Measurements from ENCODE around the gene GGT1. TPM values are rescaled to one million over a fixed set of nuclear protein-coding genes. Genes with fewer than 3 reads are reported as not detected.

The GGT1 gene
- total RNA-seq, 2 experiments from 2014 or later: 39.5 to 41.5 TPM

DNA sequence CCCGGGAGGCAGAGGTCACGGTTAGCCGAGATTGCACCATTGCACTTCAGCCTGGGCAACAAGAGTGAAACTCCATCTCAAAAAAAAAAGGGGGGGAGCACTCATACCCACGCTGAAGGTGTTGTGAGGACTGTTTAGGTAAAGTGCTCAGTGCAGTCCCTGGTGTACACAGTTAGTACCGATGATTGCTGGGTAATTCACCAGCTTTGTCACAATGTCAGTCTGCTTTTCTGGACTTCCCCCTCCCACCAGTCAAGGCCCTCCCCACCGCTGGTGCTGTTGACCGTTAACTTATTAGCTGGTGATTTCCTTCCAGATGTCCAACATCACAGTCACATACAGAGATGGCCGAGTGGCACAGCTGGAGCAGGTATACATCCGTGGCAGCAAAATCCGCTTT is 35.3 kb upstream of the GGT1 start:
- H3K4me3 Mint-ChIP-seq: no peak overlapping the region
- CTCF ChIA-PET: no interaction called here
- peaks cover 30% of the 10 kb centered on the region for H3K4me1 Mint-ChIP-seq (ENCODE audit: low read depth)
- intact Hi-C loops (cut with micrococcal nuclease): no loop called here
- POLR2A ChIA-PET: no interaction called here
- no peaks in the 10 kb centered on the region for H3K27me3 Mint-ChIP-seq
- no peak for DNase-seq
- H3K27ac Mint-ChIP-seq: no peak overlapping the region
- H3K36me3 Mint-ChIP-seq: peaks cover 27% of the 10 kb centered on the region
- H3K9me3 Mint-ChIP-seq: no peaks in the 10 kb centered on the region

DNA sequence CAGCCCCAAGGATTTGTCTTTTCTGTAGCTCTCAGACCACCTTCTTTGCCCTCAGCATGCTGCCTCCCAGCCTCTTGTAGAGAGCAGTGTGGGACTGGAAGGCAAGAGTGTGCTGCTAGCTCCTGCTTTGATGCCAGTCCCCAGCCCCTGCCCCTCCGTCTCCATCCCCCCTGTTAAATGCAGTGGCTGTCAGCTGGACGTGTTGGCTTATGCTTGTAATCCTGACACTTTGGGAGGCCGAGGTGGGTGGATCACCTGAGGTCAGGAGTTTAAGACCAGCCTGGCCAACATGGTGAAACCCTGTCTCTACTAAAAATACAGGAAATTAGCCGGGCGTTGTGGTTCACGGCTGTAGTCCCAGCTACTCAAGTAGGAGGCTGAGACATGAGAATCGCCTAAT is 31.7 kb upstream of the GGT1 start:
- ChIA-PET POLR2A (no interaction called here), CTCF (no interaction called here)
- Mint-ChIP-seq H3K27me3 (no peaks in the 10 kb centered on the region), H3K36me3 (peaks cover 38% of the 10 kb centered on the region), H3K4me1 (ENCODE audit: low read depth) (peaks cover 6% of the 10 kb centered on the region), H3K9me3 (no peaks in the 10 kb centered on the region), H3K27ac (no peak overlapping the region), H3K4me3 (no peak overlapping the region)
- no peak for DNase-seq
- intact Hi-C loops (cut with micrococcal nuclease): no loop called here

DNA sequence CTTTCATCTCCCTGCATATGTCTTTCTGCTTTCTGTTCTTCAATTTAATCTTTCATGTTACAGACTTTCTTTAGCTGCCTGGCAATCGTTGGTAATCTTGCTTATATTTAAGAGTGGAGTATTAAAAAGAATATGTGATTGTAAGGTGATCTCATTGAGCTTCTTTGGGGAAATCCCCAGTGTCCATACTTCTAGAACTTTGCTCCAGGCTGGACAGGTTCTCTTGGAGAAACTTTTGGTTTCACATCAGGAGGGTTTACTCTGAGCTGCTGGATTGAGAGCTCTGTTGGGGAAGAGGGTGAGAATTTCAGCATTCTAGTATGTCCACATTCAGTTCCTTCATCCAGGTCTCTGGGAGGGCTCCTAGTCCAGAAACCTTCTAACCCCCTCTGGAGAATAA is 26.2 kb upstream of the GGT1 start:
- Mint-ChIP-seq H3K27me3 (no peaks in the 10 kb centered on the region), H3K4me3 (no peak overlapping the region), H3K27ac (no peak overlapping the region), H3K9me3 (no peaks in the 10 kb centered on the region), H3K36me3 (peaks cover 29% of the 10 kb centered on the region), H3K4me1 (ENCODE audit: low read depth) (no peaks in the 10 kb centered on the region)
- ChIA-PET CTCF (no interaction called here), POLR2A (interaction anchor here (0.8 kb wide), 1 partner anchor 12 kb away, joined by 3 read pairs; no protein-coding TSS in a partner anchor)
- DNase-seq: no peak
- intact Hi-C loops (cut with micrococcal nuclease): no loop called here

DNA sequence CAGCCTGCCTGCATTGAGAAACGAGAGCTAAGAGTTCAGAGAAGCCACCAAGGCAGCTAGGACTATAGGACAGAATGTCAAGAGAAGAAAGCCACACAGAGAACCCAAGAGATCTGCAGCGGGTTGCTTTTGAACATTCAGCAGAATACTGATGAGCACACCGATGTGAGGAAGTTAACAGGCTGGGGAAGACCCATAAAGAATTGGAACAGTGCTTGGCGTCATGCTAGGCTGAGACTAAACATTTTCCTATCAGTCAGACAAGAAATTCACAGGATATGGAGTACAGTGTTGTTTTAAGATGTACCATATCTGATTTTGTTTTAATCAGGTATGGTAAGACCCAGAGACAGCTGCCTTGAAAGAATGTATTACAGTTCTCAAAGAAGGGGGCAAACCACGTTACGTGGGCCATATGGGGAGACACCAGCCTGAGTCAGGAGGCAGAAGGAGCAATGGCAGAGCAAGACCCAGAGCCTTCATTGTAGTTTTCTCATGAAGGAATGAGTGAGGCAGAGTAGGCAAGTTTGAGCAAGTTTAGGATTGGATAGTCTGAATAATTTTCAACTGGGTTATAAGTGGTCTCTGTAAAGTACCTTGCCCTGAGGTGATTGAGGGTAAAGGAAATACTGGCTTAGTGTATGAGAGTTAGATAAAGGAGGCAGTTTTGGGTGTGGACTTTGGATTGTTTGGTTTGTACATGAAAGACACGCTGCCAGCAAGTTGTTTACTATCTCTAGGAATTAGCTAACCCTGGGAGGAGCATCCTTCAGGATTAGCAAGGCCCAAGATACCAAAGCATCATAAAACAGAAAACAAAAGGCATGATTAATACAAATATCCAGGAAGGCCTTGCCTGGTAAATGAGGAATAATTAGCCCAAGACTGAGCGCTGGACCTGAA is 24.4 kb upstream of the GGT1 start:
- no peak overlapping the region for H3K4me3 Mint-ChIP-seq
- intact Hi-C loops (cut with micrococcal nuclease): no loop called here
- CTCF ChIA-PET: no interaction called here
- no peaks in the 10 kb centered on the region for H3K27me3 Mint-ChIP-seq
- no peak overlapping the region for H3K27ac Mint-ChIP-seq
- no peaks in the 10 kb centered on the region for H3K9me3 Mint-ChIP-seq
- H3K4me1 Mint-ChIP-seq (ENCODE audit: low read depth): no peaks in the 10 kb centered on the region
- POLR2A ChIA-PET: interaction anchor here (1.4 kb wide), 1 partner anchor 15 kb away, joined by 4 read pairs; no protein-coding TSS in a partner anchor
- DNase-seq: no peak
- H3K36me3 Mint-ChIP-seq: peaks cover 16% of the 10 kb centered on the region

DNA sequence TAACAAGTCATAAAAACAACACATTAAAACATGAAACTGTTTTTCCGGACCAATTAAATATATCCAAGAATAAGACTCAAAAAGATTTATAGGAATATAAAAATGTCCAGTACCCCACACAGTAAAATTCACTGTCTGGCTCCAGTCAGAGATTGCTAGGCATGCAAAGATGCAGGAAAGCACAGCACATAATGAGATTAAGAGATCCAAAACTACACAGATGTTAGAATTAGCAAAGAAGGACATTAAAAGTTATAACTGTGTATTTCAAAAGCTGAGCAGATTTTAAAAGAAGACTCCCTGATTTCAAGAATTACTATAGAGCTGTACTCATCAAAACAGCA is 23.8 kb upstream of the GGT1 start:
- ChIA-PET CTCF (no interaction called here), POLR2A (no interaction called here)
- H3K9me3 Mint-ChIP-seq: no peaks in the 10 kb centered on the region
- intact Hi-C loops (cut with micrococcal nuclease): no loop called here
- peaks cover 14% of the 10 kb centered on the region for H3K36me3 Mint-ChIP-seq
- no peaks in the 10 kb centered on the region for H3K27me3 Mint-ChIP-seq
- no peaks in the 10 kb centered on the region for H3K4me1 Mint-ChIP-seq (ENCODE audit: low read depth)
- no peak overlapping the region for H3K4me3 Mint-ChIP-seq
- no peak for DNase-seq
- no peak overlapping the region for H3K27ac Mint-ChIP-seq

DNA sequence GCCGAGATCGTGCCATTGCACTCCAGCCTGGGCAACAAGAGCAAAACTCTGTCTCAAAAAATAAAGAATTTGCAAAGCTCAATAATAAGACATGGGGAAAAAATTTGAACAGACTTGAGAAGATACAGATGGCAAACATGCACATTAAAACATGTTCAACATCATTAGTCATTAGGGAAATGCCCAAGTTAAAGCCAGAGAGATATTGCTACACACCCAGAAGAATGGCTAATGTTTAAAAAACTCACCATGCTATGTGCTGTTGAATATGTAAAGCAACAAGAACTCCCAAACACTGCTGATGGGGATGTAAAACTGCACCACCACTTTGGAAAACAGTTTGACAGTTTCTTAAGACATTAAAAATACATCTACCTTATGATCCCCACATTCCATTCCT is 22.7 kb upstream of the GGT1 start:
- no peaks in the 10 kb centered on the region for H3K27me3 Mint-ChIP-seq
- no peaks in the 10 kb centered on the region for H3K9me3 Mint-ChIP-seq
- POLR2A ChIA-PET: interaction anchor here (0.6 kb wide), 1 partner anchor 713 kb away, joined by 3 read pairs; no protein-coding TSS in a partner anchor
- no peak overlapping the region for H3K27ac Mint-ChIP-seq
- CTCF ChIA-PET: no interaction called here
- no peak for DNase-seq
- peaks cover 6% of the 10 kb centered on the region for H3K36me3 Mint-ChIP-seq
- no peaks in the 10 kb centered on the region for H3K4me1 Mint-ChIP-seq (ENCODE audit: low read depth)
- H3K4me3 Mint-ChIP-seq: no peak overlapping the region
- intact Hi-C loops (cut with micrococcal nuclease): no loop called here

DNA sequence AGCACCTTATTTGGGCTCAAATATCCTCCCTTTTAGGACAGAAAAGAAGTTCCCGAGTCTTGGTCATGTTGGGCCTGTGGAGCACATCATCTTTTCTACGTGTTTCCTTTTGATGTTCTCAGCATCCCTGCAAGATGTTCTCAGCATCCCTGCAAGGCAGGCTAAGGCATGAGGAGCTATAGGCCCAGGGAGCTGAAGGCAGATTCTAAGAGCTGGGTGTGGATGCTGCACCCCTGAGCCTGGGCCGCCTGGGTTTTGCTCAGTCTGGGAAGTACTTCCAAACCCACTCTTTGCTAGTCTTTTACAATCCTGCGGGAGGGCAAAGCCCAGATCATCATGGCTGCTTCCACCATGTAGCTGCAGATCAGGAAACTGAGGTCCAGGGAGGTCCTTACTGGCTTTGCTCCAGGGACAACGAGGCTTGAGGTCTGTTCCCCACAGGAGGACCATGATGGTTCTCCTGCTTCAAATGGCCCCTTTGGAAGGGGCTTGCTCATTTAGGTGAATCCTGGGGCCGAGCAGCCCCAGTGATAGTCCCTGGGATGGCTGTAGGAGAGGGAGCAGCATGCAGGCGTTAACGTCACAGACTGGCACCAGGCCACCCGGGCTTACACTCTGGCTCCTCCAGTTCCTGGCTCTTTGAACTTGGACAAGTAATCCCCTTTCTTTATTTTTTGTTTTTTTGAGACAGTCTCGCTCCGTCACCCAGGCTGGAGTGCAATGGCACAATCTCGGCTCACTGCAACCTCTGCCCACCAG is 20.8 kb upstream of the GGT1 start:
- intact Hi-C loops (cut with micrococcal nuclease): no loop called here
- CTCF ChIA-PET: no interaction called here

DNA sequence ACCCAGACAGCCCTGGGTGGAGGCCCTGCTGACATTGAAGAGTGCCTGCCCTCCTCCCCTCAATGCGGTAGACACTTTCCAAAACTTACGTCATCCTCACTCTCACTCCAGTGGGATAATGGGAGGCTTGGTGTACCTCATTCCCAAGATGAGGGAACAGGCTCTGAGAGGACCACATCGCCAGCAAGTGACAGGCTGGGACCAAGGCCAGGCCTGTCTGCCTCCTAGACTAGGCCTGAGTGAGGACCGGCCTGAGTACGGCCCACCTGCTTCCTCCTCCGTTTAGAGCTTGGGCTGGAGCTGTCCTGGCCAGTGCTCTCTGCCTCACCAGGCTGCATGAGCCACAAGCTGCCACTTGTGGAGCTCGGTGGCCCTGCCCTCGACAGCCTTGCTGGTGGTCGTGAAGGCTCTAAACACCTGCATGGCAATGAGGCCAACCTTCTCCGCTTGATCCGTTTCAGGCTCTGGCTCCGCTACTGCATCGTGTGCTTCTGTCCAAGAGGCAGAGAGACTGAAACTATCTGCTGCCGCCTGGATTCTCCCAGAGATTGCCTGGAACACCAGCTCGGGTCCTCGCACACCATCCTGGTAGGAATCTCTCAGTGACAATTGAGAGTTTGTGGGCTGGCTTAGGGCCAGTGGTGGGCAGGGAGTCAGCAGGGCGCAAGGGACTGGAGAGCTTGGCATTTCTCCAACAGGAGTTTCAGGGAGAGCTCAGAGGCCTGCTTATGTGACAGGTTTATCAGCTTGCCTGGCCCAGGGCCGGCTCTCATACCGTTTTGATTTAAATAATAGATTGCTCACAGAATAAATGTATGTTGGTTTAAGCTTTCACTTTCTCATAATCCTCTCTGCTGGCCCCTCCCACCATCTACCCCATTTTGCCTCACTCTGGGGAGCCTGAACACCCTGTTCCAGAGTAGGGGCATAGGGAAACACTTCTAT is 19.5 kb upstream of the GGT1 start:
- intact Hi-C loops (cut with micrococcal nuclease): no loop called here
- Mint-ChIP-seq H3K9me3 (no peaks in the 10 kb centered on the region), H3K36me3 (no peaks in the 10 kb centered on the region), H3K27ac (no peak overlapping the region), H3K4me1 (ENCODE audit: low read depth) (no peaks in the 10 kb centered on the region), H3K27me3 (no peaks in the 10 kb centered on the region), H3K4me3 (no peak overlapping the region)
- POLR2A ChIA-PET: no interaction called here
- CTCF ChIA-PET: interaction anchor here (0.6 kb wide), 1 partner anchor 90 kb away, joined by 3 read pairs; no protein-coding TSS in a partner anchor
- no peak for DNase-seq

More for the DNA sequence above, 20.8 kb upstream of the GGT1 start:
- no peaks in the 10 kb centered on the region for H3K4me1 Mint-ChIP-seq (ENCODE audit: low read depth)
- no peaks in the 10 kb centered on the region for H3K9me3 Mint-ChIP-seq
- H3K4me3 Mint-ChIP-seq: no peak overlapping the region
- POLR2A ChIA-PET: interaction anchor here (0.5 kb wide), 1 partner anchor 90 kb away, joined by 3 read pairs; no protein-coding TSS in a partner anchor
- no peak overlapping the region for H3K27ac Mint-ChIP-seq
- H3K27me3 Mint-ChIP-seq: no peaks in the 10 kb centered on the region
- DNase-seq: no peak
- H3K36me3 Mint-ChIP-seq: no peaks in the 10 kb centered on the region

DNA sequence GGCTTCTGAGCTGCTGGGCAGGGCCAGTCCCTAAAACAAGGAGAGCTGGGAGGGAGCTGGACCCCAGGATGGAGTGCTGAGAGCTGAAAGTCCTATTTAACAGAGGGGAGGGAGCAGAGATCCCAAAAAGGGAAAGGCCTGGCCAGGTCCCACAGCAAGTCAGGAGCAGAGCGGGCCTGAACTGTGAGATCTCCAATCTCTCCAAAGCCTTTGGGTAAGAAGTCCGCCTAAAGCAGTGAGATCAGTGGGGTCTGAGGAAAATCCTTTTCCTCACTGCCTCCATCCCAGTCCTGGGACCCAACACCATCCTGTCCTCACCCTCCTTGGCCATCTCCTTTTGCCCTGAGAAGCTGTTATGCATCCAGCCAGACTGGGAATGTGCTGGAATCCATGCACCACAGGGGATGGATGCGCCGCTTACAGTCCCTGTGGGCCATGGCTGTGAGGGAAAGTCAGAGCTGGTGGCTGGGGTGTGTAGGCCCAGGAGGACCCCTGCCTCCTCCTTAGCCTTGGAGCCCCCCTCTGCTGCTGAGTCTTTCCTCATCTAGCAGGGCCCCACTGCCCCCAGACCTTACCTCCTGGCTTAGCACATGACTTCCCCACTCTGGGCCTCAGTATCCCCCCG is 18.7 kb upstream of the GGT1 start:
- H3K4me3 Mint-ChIP-seq: no peak overlapping the region
- no peak for DNase-seq
- H3K4me1 Mint-ChIP-seq (ENCODE audit: low read depth): no peaks in the 10 kb centered on the region
- ChIA-PET POLR2A (no interaction called here), CTCF (interaction anchor here (0.6 kb wide), 1 partner anchor 91 kb away, joined by 3 read pairs; no protein-coding TSS in a partner anchor)
- no peak overlapping the region for H3K27ac Mint-ChIP-seq
- no peaks in the 10 kb centered on the region for H3K36me3 Mint-ChIP-seq
- H3K27me3 Mint-ChIP-seq: no peaks in the 10 kb centered on the region
- H3K9me3 Mint-ChIP-seq: no peaks in the 10 kb centered on the region
- intact Hi-C loops (cut with micrococcal nuclease): no loop called here

DNA sequence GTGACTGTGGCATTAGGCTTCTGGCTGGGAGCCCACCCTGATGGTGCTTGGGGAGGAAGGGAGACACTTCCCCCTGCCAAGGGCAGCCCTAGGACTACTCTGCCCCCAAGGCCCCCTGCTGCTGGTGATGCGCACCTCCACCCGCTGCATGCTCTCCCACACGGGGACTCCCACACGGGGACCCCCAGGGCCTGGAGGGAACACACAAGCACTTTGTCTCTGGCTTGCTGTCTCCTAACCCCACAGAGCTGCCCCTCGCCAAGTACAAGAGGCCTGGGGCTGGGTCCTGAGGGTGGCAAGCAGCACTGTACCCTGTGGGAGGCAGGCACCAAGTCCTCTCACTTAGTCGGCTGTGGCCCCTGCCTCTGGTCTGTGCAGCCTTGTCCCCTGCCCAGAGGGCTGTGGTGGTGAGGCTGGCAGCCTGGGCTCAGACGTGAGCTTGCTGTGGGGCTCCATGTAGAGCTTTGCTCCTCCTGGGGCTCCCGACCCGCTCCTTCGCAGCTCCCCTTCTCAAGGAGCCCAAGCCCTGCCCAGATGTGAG is 18.1 kb upstream of the GGT1 start:
- intact Hi-C loops (cut with micrococcal nuclease): no loop called here
- no peak overlapping the region for H3K4me3 Mint-ChIP-seq
- ChIA-PET POLR2A (no interaction called here), CTCF (no interaction called here)
- no peak for DNase-seq
- H3K4me1 Mint-ChIP-seq (ENCODE audit: low read depth): no peaks in the 10 kb centered on the region
- no peaks in the 10 kb centered on the region for H3K27me3 Mint-ChIP-seq
- no peak overlapping the region for H3K27ac Mint-ChIP-seq
- H3K36me3 Mint-ChIP-seq: no peaks in the 10 kb centered on the region
- H3K9me3 Mint-ChIP-seq: no peaks in the 10 kb centered on the region

DNA sequence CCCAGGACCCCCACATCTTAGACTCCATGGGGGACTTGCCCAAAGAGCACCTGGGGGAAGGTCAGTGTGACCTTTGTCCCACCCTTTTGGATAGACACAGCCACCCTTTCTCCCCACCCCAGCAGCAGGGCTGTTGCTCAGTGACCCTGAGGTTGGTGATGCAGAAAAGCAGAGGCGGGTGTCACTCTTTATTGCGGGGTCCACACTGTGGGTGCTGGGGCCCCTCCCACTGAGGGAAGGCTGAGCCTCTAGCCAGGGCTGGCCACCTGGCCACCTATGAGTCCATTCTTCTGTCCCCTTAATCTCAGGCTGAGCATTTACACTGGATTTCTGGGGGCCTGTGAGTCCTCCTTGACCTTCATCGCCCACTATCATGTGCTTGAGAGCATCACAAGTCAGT is 17.5 kb upstream of the GGT1 start:
- no peaks in the 10 kb centered on the region for H3K36me3 Mint-ChIP-seq
- no peak for DNase-seq
- H3K27me3 Mint-ChIP-seq: no peaks in the 10 kb centered on the region
- CTCF ChIA-PET: no interaction called here
- no peaks in the 10 kb centered on the region for H3K4me1 Mint-ChIP-seq (ENCODE audit: low read depth)
- intact Hi-C loops (cut with micrococcal nuclease): no loop called here
- no peak overlapping the region for H3K4me3 Mint-ChIP-seq
- no peaks in the 10 kb centered on the region for H3K9me3 Mint-ChIP-seq
- POLR2A ChIA-PET: no interaction called here
- no peak overlapping the region for H3K27ac Mint-ChIP-seq
